Colon (tissue), 2 donors: Measurements from ENCODE around the gene DHRS1.

ENCODE experiments used
- FAIRE-seq: peaks from 2 replicates; lab custom pipeline; 2012; peaks lifted over from hg19 to GRCh38; lab: Jason Lieb, UNC
- donor health status: control.
- donor health status: control.

DHRS1 gene

GRCh38 chr14:24282736-24283135, 16.8 kb downstream of the DHRS1 start:
- FAIRE-seq = no peak

GRCh38 chr14:24281636-24282035, 17.9 kb downstream of the DHRS1 start:
- no peak for FAIRE-seq

- no peak for FAIRE-seq
Observed at GRCh38 chr14:24280797-24281460, 18.7 kb downstream of the DHRS1 start.

- no peak for FAIRE-seq
Observed at GRCh38 chr14:24279301-24280186, 20.0 kb downstream of the DHRS1 start.

- no peak for FAIRE-seq
Observed at GRCh38 chr14:24278424-24278823, 21.2 kb downstream of the DHRS1 start.

GRCh38 chr14:24277606-24278321, 21.8 kb downstream of the DHRS1 start:
- no peak for FAIRE-seq

GRCh38 chr14:24277071-24277470, 22.5 kb downstream of the DHRS1 start:
- FAIRE-seq = no peak

GRCh38 chr14:24274101-24274543, 25.5 kb downstream of the DHRS1 start:
- no peak for FAIRE-seq

- no peak for FAIRE-seq
Observed at GRCh38 chr14:24273422-24273998, 26.1 kb downstream of the DHRS1 start.

GRCh38 chr14:24272467-24272866, 27.1 kb downstream of the DHRS1 start:
- no peak for FAIRE-seq

- no peak for FAIRE-seq
Observed at GRCh38 chr14:24271834-24272263, 27.7 kb downstream of the DHRS1 start.

GRCh38 chr14:24271134-24271833, 28.3 kb downstream of the DHRS1 start, which contains the start of gene RABGGTA:
TSS of gene RABGGTA (minus strand) at chr14:24271597. CDS start at chr14:24271115, 482 bp downstream.
- no peak for FAIRE-seq

- FAIRE-seq = no peak
Observed at GRCh38 chr14:24270537-24271133, 28.9 kb downstream of the DHRS1 start.

- no peak for FAIRE-seq
Observed at GRCh38 chr14:24269910-24270536, 29.6 kb downstream of the DHRS1 start.

- no peak for FAIRE-seq
Observed at GRCh38 chr14:24269368-24269767, 30.2 kb downstream of the DHRS1 start.

- no peak for FAIRE-seq
Observed at GRCh38 chr14:24268225-24268624, 31.4 kb downstream of the DHRS1 start.

GRCh38 chr14:24267516-24267915, 32.1 kb downstream of the DHRS1 start:
- no peak for FAIRE-seq

GRCh38 chr14:24266344-24267244, 33.0 kb downstream of the DHRS1 start:
- no peak for FAIRE-seq

- no peak for FAIRE-seq
Observed at GRCh38 chr14:24264298-24264697, 35.3 kb downstream of the DHRS1 start.

GRCh38 chr14:24263848-24264247, 35.7 kb downstream of the DHRS1 start:
- FAIRE-seq = no peak
